ENCODE results near the gene CASP10. TPM values are rescaled to one million over a fixed set of nuclear protein-coding genes. Genes with fewer than 3 reads are reported as not detected.
"Not testable (repeated sequence)": the region's sequence is repeated elsewhere in the genome, so short reads cannot be mapped to it uniquely, and the experiment has no call there.

Gene CASP10
- total and polyA plus RNA-seq, 8 donors, result 2.6 to 34.9 (median 9.6) TPM

GRCh38 chr2:201235860-201236811, 53.2 kb downstream of the CASP10 start:
- H3K4me1 ChIP-seq, result peaks cover 4 to 57% (median 34%) of the 10 kb centered on the region in 4 donors
- peaks cover 0 to 22% (median 0%) of the 10 kb centered on the region in 4 donors for H3K36me3 ChIP-seq
- TF ChIP-seq EP300 (IDR thresholded peaks at IDR 0.05) (no peak), CTCF (IDR thresholded peaks at IDR 0.05) (peak in 4 of 7 experiments; percentile 34 to 69 (median 50)), POLR2AphosphoS5 (IDR thresholded peaks at IDR 0.05) (peak in 1 of 3 donors; percentile 30)
- 27 to 36% (median 33%) methylated on average over 14 of the region's 14 CpGs for WGBS, 5 donors
- peak overlapping the region in 2 of 5 donors; percentile 9 to 32 for H3K27ac ChIP-seq
- peak in 1 of 2 donors; percentile 86 for DNase-seq
- peak overlapping the region in 2 of 4 donors; percentile 6 to 53 for H3K4me3 ChIP-seq
- H3K9me3 ChIP-seq, result no peaks in the 10 kb centered on the region
- intact Hi-C loops (cut with DNase I; ENCODE audit: low total_unique reads), result loop anchor here (10.0 kb wide), 1 partner anchor 129 kb away; no protein-coding TSS in a partner anchor
- H3K27me3 ChIP-seq, result no peaks in the 10 kb centered on the region

GRCh38 chr2:201237486-201238123, 54.7 kb downstream of the CASP10 start:
- intact Hi-C loops (cut with DNase I; ENCODE audit: low total_unique reads), result loop anchor here (10.0 kb wide), 1 partner anchor 127 kb away; no protein-coding TSS in a partner anchor
- TF ChIP-seq POLR2A (IDR thresholded peaks at IDR 0.05), result no peak
- no peak for TF ChIP-seq POLR2AphosphoS5 (IDR thresholded peaks at IDR 0.05)
- TF ChIP-seq CTCF (IDR thresholded peaks at IDR 0.05), result no peak
- TF ChIP-seq EP300 (IDR thresholded peaks at IDR 0.05), result no peak
- Histone ChIP-seq H3K36me3 (peaks cover 0 to 22% (median 0%) of the 10 kb centered on the region in 4 donors), H3K27me3 (no peaks in the 10 kb centered on the region), H3K4me3 (no peak overlapping the region), H3K4me1 (peaks cover 0 to 52% (median 24%) of the 10 kb centered on the region in 4 donors), H3K27ac (no peak overlapping the region), H3K9me3 (no peaks in the 10 kb centered on the region)
- no peak for DNase-seq
- 51 to 75% (median 70%) methylated on average over 7 of the region's 7 CpGs for WGBS, 5 donors

GRCh38 chr2:201239167-201239935, 56.4 kb downstream of the CASP10 start:
- WGBS, 5 donors, result 86 to 92% (median 90%) methylated on average over 20 to 21 of the region's 21 CpGs
- H3K9me3 ChIP-seq, H3K4me3 ChIP-seq, H3K27me3 ChIP-seq: not testable (repeated sequence)
- intact Hi-C loops (cut with DNase I; ENCODE audit: low total_unique reads), result loop anchor here (10.0 kb wide), 1 partner anchor 125 kb away; no protein-coding TSS in a partner anchor
- H3K27ac ChIP-seq, result peak overlapping the region in 4 of 5 donors; percentile 9 to 75 (median 40)
- peak in 1 of 2 donors; percentile 40 for DNase-seq
- H3K36me3 ChIP-seq, result peaks cover 0 to 22% (median 0%) of the 10 kb centered on the region in 4 donors
- H3K4me1 ChIP-seq, result peaks cover 0 to 40% (median 16%) of the 10 kb centered on the region in 4 donors

GRCh38 chr2:201242571-201243277, 59.8 kb downstream of the CASP10 start:
- H3K4me1 ChIP-seq, result peaks cover 0 to 12% (median 0%) of the 10 kb centered on the region in 4 donors
- H3K9me3 ChIP-seq, result no peaks in the 10 kb centered on the region
- intact Hi-C loops (cut with DNase I; ENCODE audit: low total_unique reads), result no loop called here
- no peak overlapping the region for H3K4me3 ChIP-seq
- H3K27ac ChIP-seq, result no peak overlapping the region
- no peak for DNase-seq
- no peak for TF ChIP-seq EP300 (IDR thresholded peaks at IDR 0.05)
- TF ChIP-seq CTCF (IDR thresholded peaks at IDR 0.05), result no peak
- TF ChIP-seq POLR2A (IDR thresholded peaks at IDR 0.05), result no peak
- TF ChIP-seq POLR2AphosphoS5 (IDR thresholded peaks at IDR 0.05), result no peak
- no peaks in the 10 kb centered on the region for H3K27me3 ChIP-seq
- H3K36me3 ChIP-seq, result peaks cover 0 to 17% (median 0%) of the 10 kb centered on the region in 4 donors

All from stomach (tissue), 9 donors.